HepG2 (cell line): ENCODE results near the gene CECR2. TPM values are rescaled to one million over a fixed set of nuclear protein-coding genes. Genes with fewer than 3 reads are reported as not detected.

ENCODE experiments used
- ADNP ChIP-seq: sonication (generic); formaldehyde crosslinking; IDR thresholded peaks from 2 replicates; pipeline ENCODE4 v1.4.0; 2020; ENCODE audit warnings: missing genetic modification reagents
- CBX5 ChIP-seq: sonication (generic); formaldehyde crosslinking; IDR thresholded peaks from 2 replicates; pipeline ENCODE4 v1.4.0; 2020; ENCODE audit warnings: missing genetic modification reagents, borderline replicate concordance
- HNRNPLL ChIP-seq: fragments of 200-400 bp; formaldehyde crosslinking; IDR thresholded peaks from 2 replicates; pipeline ENCODE4 v1.6.1; 2017; ENCODE audit warnings: mild to moderate bottlenecking, low read depth, low read length; ENCODE audit not compliant: poor library complexity, severe bottlenecking
- LCORL ChIP-seq, 2 experiments: fragments of 450-650 bp in 1 of 2; sonication (generic) in 1 of 2; formaldehyde crosslinking in 1 of 2; IDR thresholded peaks; 2 replicates each; pipeline versions ENCODE4 v1.5.0 to v1.6.1; 2017 to 2020; ENCODE audit warnings: antibody characterized with exemption in 1 of 2, missing genetic modification reagents in 1 of 2
- MYNN ChIP-seq: sonication (generic); formaldehyde crosslinking; IDR thresholded peaks from 2 replicates; pipeline ENCODE4 v1.4.0; 2020; ENCODE audit warnings: mild to moderate bottlenecking, low read depth, missing genetic modification reagents
- NR2C2 ChIP-seq: sonication (generic); formaldehyde crosslinking; IDR thresholded peaks from 2 replicates; pipeline ENCODE4 v1.4.0; 2020; ENCODE audit warnings: missing genetic modification reagents, mild to moderate bottlenecking, moderate library complexity, borderline replicate concordance
- SALL1 ChIP-seq: sonication (generic); formaldehyde crosslinking; IDR thresholded peaks from 2 replicates; pipeline ENCODE4 v1.8.0; 2022; ENCODE audit warnings: mild to moderate bottlenecking, missing genetic modification reagents
- SOX13 ChIP-seq, 3 experiments: fragments of 450-650 bp in 1 of 3; sonication (generic) in 1 of 3; formaldehyde crosslinking in 1 of 3; IDR thresholded peaks in 2 of 3; conservative IDR thresholded peaks in 1 of 3; 2 replicates each; pipeline versions ENCODE4 v1.5.0 to v1.6.1; 2016 to 2020; ENCODE audit warnings: antibody characterized with exemption in 1 of 3, mild to moderate bottlenecking in 1 of 3, missing compliant biosample characterization in 1 of 3, missing genetic modification reagents in 1 of 3, moderate library complexity in 1 of 3
- ZFP1 ChIP-seq: IDR thresholded peaks from 2 replicates; pipeline ENCODE4 v1.6.1; 2016
- ZNF12 ChIP-seq: sonication (generic); formaldehyde crosslinking; IDR thresholded peaks from 2 replicates; pipeline ENCODE4 v1.5.0; 2020; ENCODE audit warnings: missing genetic modification reagents
- ZNF160 ChIP-seq: sonication (generic); formaldehyde crosslinking; IDR thresholded peaks from 2 replicates; pipeline ENCODE4 v1.8.0; 2022; ENCODE audit warnings: mild to moderate bottlenecking, inconsistent platforms, missing genetic modification reagents
- ZNF460 ChIP-seq: sonication (generic); formaldehyde crosslinking; IDR thresholded peaks from 2 replicates; pipeline ENCODE4 v1.5.1; 2020; ENCODE audit warnings: missing genetic modification reagents, mild to moderate bottlenecking, borderline replicate concordance
- ZNF788 ChIP-seq: sonication (generic); formaldehyde crosslinking; IDR thresholded peaks from 2 replicates; pipeline ENCODE4 v1.5.0; 2020; ENCODE audit warnings: mild to moderate bottlenecking, missing genetic modification reagents, borderline replicate concordance
- polyA plus RNA-seq, 8 experiments: library from polyadenylated mRNA; depleted of rRNA in 3 of 8; stranded (reverse) in 7 of 8; unstranded in 1 of 8; fragments of >200 nt; fragmentation: Illumina TruSeq in 4 of 8; extraction: Trizol in 4 of 8; gene quantifications; 2 replicates each; pipeline versions ENCODE4 v1.2.1 to v1.2.3, GENCODE V29; 2011 to 2016; ENCODE audit warnings: low read depth in 4 of 8, missing spikeins in 1 of 8, mixed read lengths in 1 of 8; ENCODE audit not compliant: insufficient read depth in 1 of 8
- total RNA-seq, 5 experiments: library from RNA; depleted of rRNA; stranded (reverse); fragments of >200 nt; fragmentation: Illumina TruSeq; extraction: Trizol; gene quantifications; 2 replicates each; pipeline ENCODE4 v1.2.3, GENCODE V29; 2016; ENCODE audit warnings: low read depth in 1 of 5
- TF ChIP-seq, protein P1 (sequence below): sonication (generic); formaldehyde crosslinking; IDR thresholded peaks from 2 replicates; pipeline ENCODE4 v1.8.0; 2022; ENCODE audit warnings: mild to moderate bottlenecking, missing genetic modification reagents, borderline replicate concordance
- TF ChIP-seq, protein P2 (sequence below): sonication (generic); formaldehyde crosslinking; IDR thresholded peaks from 2 replicates; pipeline ENCODE4 v1.4.0; 2020; ENCODE audit warnings: mild to moderate bottlenecking, low read depth, missing genetic modification reagents
- TF ChIP-seq, protein P3 (sequence below): sonication (generic); formaldehyde crosslinking; IDR thresholded peaks from 2 replicates; pipeline ENCODE4 v1.4.0; 2020; ENCODE audit warnings: missing genetic modification reagents; ENCODE audit errors: not compliant biosample characterization
- TF ChIP-seq, protein P4 (sequence below): sonication (generic); formaldehyde crosslinking; IDR thresholded peaks from 2 replicates; pipeline ENCODE4 v1.8.0; 2022; ENCODE audit warnings: mild to moderate bottlenecking, missing genetic modification reagents, moderate library complexity
- TF ChIP-seq, protein P5 (sequence below): IDR thresholded peaks from 2 replicates; pipeline ENCODE4 v1.6.1; 2018; ENCODE audit warnings: missing genetic modification reagents, mild to moderate bottlenecking, missing compliant biosample characterization

CECR2 gene
- total and polyA plus RNA-seq, 2 of the 13 experiments (the other 11 are each of a cell fraction or from before 2014, with no cell fraction given) = not detected

DNA sequence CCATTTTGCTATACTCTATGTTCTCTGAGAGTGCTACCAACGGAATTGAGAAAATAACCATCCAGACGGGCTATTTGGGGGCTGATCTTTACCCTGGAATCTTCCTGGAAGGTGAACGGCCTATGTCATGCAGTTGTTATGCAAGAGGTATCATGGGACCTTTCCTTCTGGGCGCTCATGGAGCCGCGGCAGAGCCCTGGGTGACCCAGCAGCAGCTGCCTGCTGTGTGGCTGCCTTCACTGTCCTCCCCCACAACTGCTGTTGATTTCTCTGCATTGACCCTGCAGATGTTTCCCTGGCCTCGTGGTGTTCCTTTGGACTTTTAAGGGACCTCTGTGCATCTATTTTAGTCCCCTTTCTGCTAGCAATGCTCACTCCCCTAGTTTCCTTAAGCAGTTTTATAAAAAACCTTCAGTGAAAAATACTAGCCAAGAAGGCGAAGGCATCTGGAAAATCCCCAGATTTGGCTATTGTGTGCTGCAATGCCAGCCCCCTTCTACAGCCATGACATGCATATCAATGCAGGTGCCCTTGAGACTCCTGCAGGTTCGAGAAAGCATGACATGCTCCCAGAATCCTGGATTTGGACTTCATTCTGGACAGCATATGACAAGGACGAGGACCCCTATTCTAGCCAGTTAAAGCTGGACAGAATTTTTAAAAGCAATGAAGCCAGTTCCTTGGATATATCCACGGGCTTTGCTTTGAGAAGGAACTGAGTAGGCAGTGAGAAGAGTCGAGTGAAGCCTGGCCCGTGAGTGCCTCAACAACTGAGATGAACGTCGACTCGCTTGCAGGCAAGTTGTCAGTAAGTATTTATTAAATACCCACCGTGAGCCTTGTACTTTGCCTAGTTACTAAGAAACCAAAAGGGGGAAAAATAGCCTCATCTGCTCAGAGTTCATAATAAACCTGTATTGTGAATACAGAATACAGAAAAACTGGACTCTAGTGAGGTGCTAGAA is 193.9 kb downstream of the CECR2 start, which contains the start of gene SLC25A18 (continued):
- TF ChIP-seq SALL1 (CRISPR knock-in tag) (peak; percentile 28; the same call in 1 of the 2 replicates), ZNF160 (CRISPR knock-in tag) (no peak), MYNN (CRISPR knock-in tag) (no peak), HNRNPLL (no peak), ZNF12 (CRISPR knock-in tag) (peak; percentile 67; the same call in 1 of the 2 replicates), CBX5 (CRISPR knock-in tag) (no peak), SOX13 (IDR thresholded peaks at IDR 0.05) (no peak), SOX13 (CRISPR knock-in tag; conservative IDR thresholded peaks at IDR 0.05 in 1 of 2, IDR thresholded peaks at IDR 0.05 in 1 of 2) (peak in 1 of 2 experiments; percentile 31; a peak in 1 of 4 replicates), ZNF788 (CRISPR knock-in tag) (peak; percentile 53; the same call in 1 of the 2 replicates), NR2C2 (CRISPR knock-in tag) (no peak), ZFP1 (CRISPR knock-in tag) (no peak), ADNP (CRISPR knock-in tag) (no peak), ZNF460 (CRISPR knock-in tag) (no peak), LCORL (IDR thresholded peaks at IDR 0.05) (no peak), LCORL (CRISPR knock-in tag; IDR thresholded peaks at IDR 0.05) (peak; percentile 74)
- TF ChIP-seq, protein P1, sequence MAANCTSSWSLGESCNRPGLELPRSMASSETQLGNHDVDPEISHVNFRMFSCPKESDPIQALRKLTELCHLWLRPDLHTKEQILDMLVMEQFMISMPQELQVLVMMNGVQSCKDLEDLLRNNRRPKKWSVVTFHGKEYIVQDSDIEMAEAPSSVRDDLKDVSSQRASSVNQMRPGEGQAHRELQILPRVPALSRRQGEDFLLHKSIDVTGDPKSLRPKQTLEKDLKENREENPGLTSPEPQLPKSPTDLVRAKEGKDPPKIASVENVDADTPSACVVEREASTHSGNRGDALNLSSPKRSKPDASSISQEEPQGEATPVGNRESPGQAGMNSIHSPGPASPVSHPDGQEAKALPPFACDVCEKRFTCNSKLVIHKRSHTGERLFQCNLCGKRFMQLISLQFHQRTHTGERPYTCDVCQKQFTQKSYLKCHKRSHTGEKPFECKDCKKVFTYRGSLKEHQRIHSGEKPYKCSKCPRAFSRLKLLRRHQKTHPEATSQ (CRISPR knock-in tag) = no peak
- TF ChIP-seq, protein P2, sequence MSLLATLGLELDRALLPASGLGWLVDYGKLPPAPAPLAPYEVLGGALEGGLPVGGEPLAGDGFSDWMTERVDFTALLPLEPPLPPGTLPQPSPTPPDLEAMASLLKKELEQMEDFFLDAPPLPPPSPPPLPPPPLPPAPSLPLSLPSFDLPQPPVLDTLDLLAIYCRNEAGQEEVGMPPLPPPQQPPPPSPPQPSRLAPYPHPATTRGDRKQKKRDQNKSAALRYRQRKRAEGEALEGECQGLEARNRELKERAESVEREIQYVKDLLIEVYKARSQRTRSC (CRISPR knock-in tag) = no peak
- TF ChIP-seq, protein P3, sequence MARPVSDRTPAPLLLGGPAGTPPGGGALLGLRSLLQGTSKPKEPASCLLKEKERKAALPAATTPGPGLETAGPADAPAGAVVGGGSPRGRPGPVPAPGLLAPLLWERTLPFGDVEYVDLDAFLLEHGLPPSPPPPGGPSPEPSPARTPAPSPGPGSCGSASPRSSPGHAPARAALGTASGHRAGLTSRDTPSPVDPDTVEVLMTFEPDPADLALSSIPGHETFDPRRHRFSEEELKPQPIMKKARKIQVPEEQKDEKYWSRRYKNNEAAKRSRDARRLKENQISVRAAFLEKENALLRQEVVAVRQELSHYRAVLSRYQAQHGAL (CRISPR knock-in tag) = no peak
- TF ChIP-seq, protein P4, sequence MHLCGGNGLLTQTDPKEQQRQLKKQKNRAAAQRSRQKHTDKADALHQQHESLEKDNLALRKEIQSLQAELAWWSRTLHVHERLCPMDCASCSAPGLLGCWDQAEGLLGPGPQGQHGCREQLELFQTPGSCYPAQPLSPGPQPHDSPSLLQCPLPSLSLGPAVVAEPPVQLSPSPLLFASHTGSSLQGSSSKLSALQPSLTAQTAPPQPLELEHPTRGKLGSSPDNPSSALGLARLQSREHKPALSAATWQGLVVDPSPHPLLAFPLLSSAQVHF (CRISPR knock-in tag) = no peak
- TF ChIP-seq, protein P5, sequence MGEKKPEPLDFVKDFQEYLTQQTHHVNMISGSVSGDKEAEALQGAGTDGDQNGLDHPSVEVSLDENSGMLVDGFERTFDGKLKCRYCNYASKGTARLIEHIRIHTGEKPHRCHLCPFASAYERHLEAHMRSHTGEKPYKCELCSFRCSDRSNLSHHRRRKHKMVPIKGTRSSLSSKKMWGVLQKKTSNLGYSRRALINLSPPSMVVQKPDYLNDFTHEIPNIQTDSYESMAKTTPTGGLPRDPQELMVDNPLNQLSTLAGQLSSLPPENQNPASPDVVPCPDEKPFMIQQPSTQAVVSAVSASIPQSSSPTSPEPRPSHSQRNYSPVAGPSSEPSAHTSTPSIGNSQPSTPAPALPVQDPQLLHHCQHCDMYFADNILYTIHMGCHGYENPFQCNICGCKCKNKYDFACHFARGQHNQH (CRISPR knock-in tag) = peak; percentile 49; the same call in 1 of the 2 replicates
